Upper lobe of left lung (tissue), 6 donors: ENCODE measurements around the gene DTL. TPM values are rescaled to one million over a fixed set of nuclear protein-coding genes. Genes with fewer than 3 reads are reported as not detected.

Source experiments
- ATAC-seq, 2 donors: fragments of 200-7000 bp; cut with Tn5 transposase; one replicate each; pipeline ENCODE4 v1.9.1; 2022; ENCODE audit warnings: mild to moderate bottlenecking in 2 of 2, moderate library complexity in 2 of 2; ENCODE audit not compliant: low FRiP score in 2 of 2
- DNase-seq, 2 donors: peaks; one replicate each; pipeline ENCODE4 v3.0.0-alpha.2; 2019 to 2020
- H3K27ac ChIP-seq, 4 donors: fragments of 200-600 bp; sonication (generic); one replicate each; pipeline ENCODE4 v1.5.1; 2016 to 2019
- H3K27me3 ChIP-seq, 4 donors: fragments of 200-600 bp; sonication (generic); one replicate each; pipeline ENCODE4 v1.5.1; 2017 to 2019
- H3K36me3 ChIP-seq, 4 donors: fragments of 200-600 bp; sonication (generic); one replicate each; pipeline ENCODE4 v1.5.1; 2016 to 2019
- H3K4me1 ChIP-seq, 4 donors: fragments of 200-600 bp; sonication (generic); one replicate each; pipeline ENCODE4 v1.5.1; 2018 to 2019
- H3K4me3 ChIP-seq, 4 donors: fragments of 200-600 bp; sonication (generic); one replicate each; pipeline ENCODE4 v1.5.1; 2017 to 2019; ENCODE audit warnings: mild to moderate bottlenecking in 2 of 4, moderate library complexity in 1 of 4
- H3K9me3 ChIP-seq, 4 donors: fragments of 200-600 bp; sonication (generic); one replicate each; pipeline ENCODE4 v1.5.1; 2018 to 2019
- EP300 ChIP-seq, 4 donors: sonication (generic); formaldehyde crosslinking; IDR thresholded peaks; one replicate each; pipeline ENCODE4 v1.5.1; 2017; ENCODE audit warnings: antibody characterized with exemption in 4 of 4, control low read depth in 2 of 4
- POLR2A ChIP-seq, 4 donors: fragments of 450-650 bp; IDR thresholded peaks; one replicate each; pipeline ENCODE4 v1.5.1; 2016 to 2017; ENCODE audit warnings: antibody characterized with exemption in 4 of 4, mild to moderate bottlenecking in 2 of 4
- POLR2AphosphoS5 ChIP-seq, 2 donors: sonication (generic); formaldehyde crosslinking; IDR thresholded peaks; one replicate each; pipeline ENCODE4 v1.5.1; 2017; ENCODE audit warnings: antibody characterized with exemption in 2 of 2
- WGBS, 2 donors: methylation state at CpG; one replicate each; pipeline ENCODE4 v1.1.5; 2017 to 2018; 5-methylcytosine and 5-hydroxymethylcytosine counted together
- total RNA-seq, 6 donors: library from RNA; depleted of rRNA in 4 of 6; stranded (reverse); fragments of >200 nt in 4 of 6; gene quantifications; one replicate each; pipeline versions ENCODE4 v1.1.0 to v1.2.1, GENCODE V29; 2016 to 2021
- TF ChIP-seq, protein P1 (sequence below), 6 experiments: fragments of 450-650 bp in 4 of 6; fragments of 200-600 bp in 2 of 6; sonication (generic) in 2 of 6; IDR thresholded peaks; one replicate each; pipeline ENCODE4 v1.5.1; 2016 to 2019; ENCODE audit warnings: antibody characterized with exemption in 6 of 6
- donor health status: DM: no; HTN: no; CAD: no; lungs with moderate emphysema.
- donor health status: DM: no; HTN: yes; CAD: no; lungs with severe emphysema.

DTL gene
- total RNA-seq, 6 donors from 2014 or later: 0.92 to 5.9 (median 2.2) TPM

DNA sequence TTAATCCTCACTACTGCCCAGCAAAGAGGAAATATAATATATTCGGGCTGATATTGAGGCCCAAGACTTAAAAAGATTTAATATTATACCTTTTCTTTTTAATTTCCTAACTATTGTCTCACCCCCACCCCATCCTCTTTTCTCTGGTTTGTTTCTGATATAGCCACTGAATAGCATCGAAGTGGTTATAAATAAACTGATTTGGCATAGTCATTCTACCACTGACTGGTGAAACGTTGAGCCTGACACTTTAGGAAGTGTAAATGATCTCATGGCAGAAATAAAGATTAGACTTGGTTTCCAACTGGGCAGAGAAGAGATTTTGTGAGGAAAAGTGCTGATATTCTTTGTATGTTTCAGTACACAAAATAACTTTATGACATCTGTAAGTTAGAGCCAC, 39.3 kb downstream of the DTL start:
- no peak for DNase-seq
- 43 to 54% methylated on average over 3 of the region's 3 CpGs for WGBS, 2 donors
- no peak overlapping the region for H3K4me3 ChIP-seq
- no peak overlapping the region for H3K27ac ChIP-seq
- no peaks in the 10 kb centered on the region for H3K9me3 ChIP-seq
- no peak for ATAC-seq
- H3K27me3 ChIP-seq: no peaks in the 10 kb centered on the region
- TF ChIP-seq POLR2A (IDR thresholded peaks at IDR 0.05) (no peak), POLR2AphosphoS5 (IDR thresholded peaks at IDR 0.05) (no peak), EP300 (IDR thresholded peaks at IDR 0.05) (no peak)
- TF ChIP-seq, protein P1, sequence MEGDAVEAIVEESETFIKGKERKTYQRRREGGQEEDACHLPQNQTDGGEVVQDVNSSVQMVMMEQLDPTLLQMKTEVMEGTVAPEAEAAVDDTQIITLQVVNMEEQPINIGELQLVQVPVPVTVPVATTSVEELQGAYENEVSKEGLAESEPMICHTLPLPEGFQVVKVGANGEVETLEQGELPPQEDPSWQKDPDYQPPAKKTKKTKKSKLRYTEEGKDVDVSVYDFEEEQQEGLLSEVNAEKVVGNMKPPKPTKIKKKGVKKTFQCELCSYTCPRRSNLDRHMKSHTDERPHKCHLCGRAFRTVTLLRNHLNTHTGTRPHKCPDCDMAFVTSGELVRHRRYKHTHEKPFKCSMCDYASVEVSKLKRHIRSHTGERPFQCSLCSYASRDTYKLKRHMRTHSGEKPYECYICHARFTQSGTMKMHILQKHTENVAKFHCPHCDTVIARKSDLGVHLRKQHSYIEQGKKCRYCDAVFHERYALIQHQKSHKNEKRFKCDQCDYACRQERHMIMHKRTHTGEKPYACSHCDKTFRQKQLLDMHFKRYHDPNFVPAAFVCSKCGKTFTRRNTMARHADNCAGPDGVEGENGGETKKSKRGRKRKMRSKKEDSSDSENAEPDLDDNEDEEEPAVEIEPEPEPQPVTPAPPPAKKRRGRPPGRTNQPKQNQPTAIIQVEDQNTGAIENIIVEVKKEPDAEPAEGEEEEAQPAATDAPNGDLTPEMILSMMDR (IDR thresholded peaks at IDR 0.05): no peak
- H3K4me1 ChIP-seq: peaks cover 0 to 10% (median 2%) of the 10 kb centered on the region in 4 donors
- H3K36me3 ChIP-seq: no peaks in the 10 kb centered on the region

DNA sequence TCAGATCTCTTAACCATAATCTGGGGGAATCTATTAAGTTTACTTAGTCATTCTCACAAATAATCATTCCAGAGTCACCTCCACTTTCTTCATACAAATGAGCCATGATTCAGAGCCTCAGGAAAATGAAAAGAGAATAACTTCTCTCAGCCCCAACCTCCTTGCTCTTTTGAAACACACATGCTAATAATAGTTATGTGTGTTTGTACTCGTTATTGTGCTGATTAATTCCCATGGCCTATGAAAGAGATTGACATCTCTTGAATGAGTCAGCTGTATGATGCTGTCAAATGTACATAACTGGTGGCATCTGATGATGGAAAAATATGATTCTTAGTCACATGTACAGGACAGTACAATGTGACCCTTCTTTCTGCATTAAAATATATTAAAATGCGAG, 41.5 kb downstream of the DTL start:
- WGBS, 2 donors: 68 to 76% methylated on average over 2 of the region's 2 CpGs
- H3K36me3 ChIP-seq: no peaks in the 10 kb centered on the region
- no peaks in the 10 kb centered on the region for H3K4me1 ChIP-seq
- H3K27ac ChIP-seq: no peak overlapping the region
- DNase-seq (no peak), ATAC-seq (no peak)
- H3K9me3 ChIP-seq: no peaks in the 10 kb centered on the region
- TF ChIP-seq POLR2A (IDR thresholded peaks at IDR 0.05) (no peak), POLR2AphosphoS5 (IDR thresholded peaks at IDR 0.05) (no peak), EP300 (IDR thresholded peaks at IDR 0.05) (no peak)
- TF ChIP-seq, protein P1 (IDR thresholded peaks at IDR 0.05): no peak
- no peak overlapping the region for H3K4me3 ChIP-seq
- no peaks in the 10 kb centered on the region for H3K27me3 ChIP-seq

DNA sequence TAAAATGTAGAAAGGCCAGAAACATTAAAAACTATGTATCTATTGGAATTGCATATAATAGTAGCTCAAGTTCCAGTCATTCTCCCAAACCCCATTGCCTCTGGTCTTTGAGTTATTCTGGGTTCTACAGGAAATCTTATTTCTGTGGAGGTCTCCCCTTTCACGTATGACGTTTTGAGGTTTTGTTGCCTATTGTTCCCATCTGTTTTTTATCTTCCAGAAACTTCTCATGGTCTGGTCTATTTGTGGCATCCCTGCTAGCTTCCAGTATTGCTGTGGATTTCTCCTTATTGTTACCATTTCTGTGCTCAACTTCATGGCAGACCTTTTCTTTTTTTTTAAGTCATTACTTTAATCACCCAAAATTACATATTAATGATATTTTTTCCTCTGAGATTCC, 43.3 kb downstream of the DTL start:
- TF ChIP-seq POLR2A (IDR thresholded peaks at IDR 0.05): no peak
- TF ChIP-seq POLR2AphosphoS5 (IDR thresholded peaks at IDR 0.05): no peak
- no peak for TF ChIP-seq EP300 (IDR thresholded peaks at IDR 0.05)
- TF ChIP-seq, protein P1 (IDR thresholded peaks at IDR 0.05): no peak
- Histone ChIP-seq H3K9me3 (no peaks in the 10 kb centered on the region), H3K36me3 (no peaks in the 10 kb centered on the region), H3K4me3 (no peak overlapping the region), H3K27ac (no peak overlapping the region), H3K27me3 (no peaks in the 10 kb centered on the region), H3K4me1 (no peaks in the 10 kb centered on the region)
- ATAC-seq (no peak), DNase-seq (no peak)
- WGBS, 2 donors: 94 to 96% methylated on average over 2 of the region's 2 CpGs

DNA sequence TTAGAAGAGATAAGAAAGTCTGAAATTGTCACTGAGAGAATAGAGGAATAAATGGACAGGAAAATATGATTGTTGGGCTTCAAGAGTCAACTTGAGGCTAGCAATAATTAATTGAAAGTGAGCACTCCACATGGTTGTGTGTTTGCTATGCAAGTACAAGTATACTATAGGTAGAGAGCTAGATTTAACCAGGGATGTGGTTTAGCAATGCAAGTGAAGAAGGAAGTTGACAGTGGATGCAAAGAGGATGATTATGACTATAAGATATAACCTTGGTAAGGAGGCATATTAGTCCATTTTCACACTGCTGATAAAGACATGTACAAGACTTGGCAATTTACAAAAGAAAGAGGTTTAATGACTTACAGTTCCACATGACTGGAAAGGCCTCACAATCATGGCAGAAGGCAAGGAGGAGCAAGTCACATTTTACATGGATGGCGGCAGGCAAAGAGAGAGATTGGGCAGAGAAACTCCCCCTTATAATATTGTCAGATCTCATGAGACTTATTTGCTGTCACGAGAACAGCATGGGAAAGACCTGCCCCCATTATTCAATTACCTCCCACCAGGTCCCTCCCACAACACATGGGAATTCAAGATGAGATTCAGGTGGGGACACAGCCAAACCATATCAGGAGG, 47.3 kb downstream of the DTL start:
- Histone ChIP-seq H3K27ac (no peak overlapping the region), H3K4me1 (peaks cover 0 to 5% (median under 1%) of the 10 kb centered on the region in 4 donors), H3K36me3 (no peaks in the 10 kb centered on the region), H3K27me3 (no peaks in the 10 kb centered on the region), H3K9me3 (no peaks in the 10 kb centered on the region), H3K4me3 (no peak overlapping the region)
- DNase-seq: no peak
- TF ChIP-seq, protein P1 (IDR thresholded peaks at IDR 0.05): no peak
- TF ChIP-seq EP300 (IDR thresholded peaks at IDR 0.05): no peak
- TF ChIP-seq POLR2A (IDR thresholded peaks at IDR 0.05): no peak
- TF ChIP-seq POLR2AphosphoS5 (IDR thresholded peaks at IDR 0.05): no peak
- 89 to 100% methylated on average over 2 of the region's 2 CpGs for WGBS, 2 donors
- ATAC-seq: no peak

DNA sequence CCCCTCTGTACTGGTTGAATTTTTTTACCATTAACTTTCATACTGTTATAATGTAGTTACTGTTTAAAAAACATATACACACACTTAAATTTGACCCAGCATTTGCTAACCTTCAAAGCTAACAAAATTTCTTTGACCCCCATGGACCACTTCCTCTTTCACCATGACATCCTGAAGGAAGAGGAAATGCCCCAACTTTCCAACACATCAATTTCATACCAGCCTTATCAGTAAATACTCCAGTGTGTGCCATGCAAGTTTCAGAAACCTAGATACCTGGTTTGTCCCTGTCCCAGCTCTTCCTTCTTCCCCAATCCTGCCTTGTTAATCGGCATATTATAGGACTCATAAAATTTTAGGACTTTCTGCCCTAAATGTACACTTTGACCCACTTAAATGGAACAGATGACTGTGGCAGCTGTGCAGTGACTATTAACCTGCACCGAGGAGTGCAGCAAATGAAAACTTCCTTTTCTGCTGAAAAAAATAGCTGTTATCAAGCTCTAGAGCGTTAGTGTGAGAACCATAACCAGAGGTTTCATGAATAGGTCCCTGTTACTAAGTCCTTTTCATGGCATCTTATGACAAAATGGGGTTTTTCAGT, 54.1 kb downstream of the DTL start:
- Histone ChIP-seq H3K4me1 (peaks cover 10 to 27% (median 17%) of the 10 kb centered on the region in 4 donors), H3K27ac (peak overlapping the region in 2 of 4 donors; percentile 12 to 17), H3K27me3 (no peaks in the 10 kb centered on the region), H3K9me3 (no peaks in the 10 kb centered on the region), H3K36me3 (no peaks in the 10 kb centered on the region), H3K4me3 (no peak overlapping the region)
- WGBS, 2 donors: 61 to 65% methylated on average over 3 of the region's 3 CpGs
- DNase-seq: no peak
- ATAC-seq: no peak
- TF ChIP-seq POLR2AphosphoS5 (IDR thresholded peaks at IDR 0.05) (no peak), EP300 (IDR thresholded peaks at IDR 0.05) (no peak), POLR2A (IDR thresholded peaks at IDR 0.05) (no peak)
- TF ChIP-seq, protein P1 (IDR thresholded peaks at IDR 0.05): no peak
